IMR-90 (cell line): ENCODE results near the gene DNAJC22.

Experiments used
- BHLHE40 ChIP-seq: fragments of 150-350 bp; IDR thresholded peaks from 2 replicates; pipeline ENCODE4 v1.6.1; 2016; ENCODE audit warnings: mild to moderate bottlenecking, low read depth, low read length
- CEBPB ChIP-seq: IDR thresholded peaks from 2 replicates; pipeline ENCODE4 v1.6.1; 2012; ENCODE audit warnings: low read depth, low read length, improper control_type of control experiment
- CHD1 ChIP-seq: IDR thresholded peaks from 2 replicates; pipeline ENCODE4 v1.6.1; 2012; ENCODE audit warnings: low read depth, low read length, improper control_type of control experiment
- MAZ ChIP-seq: IDR thresholded peaks from 2 replicates; pipeline ENCODE4 v1.6.1; 2012; ENCODE audit warnings: low read depth, mild to moderate bottlenecking, low read length, improper control_type of control experiment, moderate library complexity, borderline replicate concordance
- MXI1 ChIP-seq: IDR thresholded peaks from 2 replicates; pipeline ENCODE4 v1.6.1; 2012; ENCODE audit warnings: low read depth, mild to moderate bottlenecking, low read length, moderate library complexity, borderline replicate concordance
- NFE2L2 ChIP-seq: fragments of 150-350 bp; IDR thresholded peaks from 2 replicates; pipeline ENCODE4 v1.6.1; 2016; ENCODE audit warnings: low read depth, mild to moderate bottlenecking, low read length
- POLR2A ChIP-seq: IDR thresholded peaks from 2 replicates; pipeline ENCODE4 v1.6.1; 2012; ENCODE audit warnings: mild to moderate bottlenecking, low read depth, low read length
- RAD21 ChIP-seq: IDR thresholded peaks from 2 replicates; pipeline ENCODE4 v1.6.1; 2012; ENCODE audit warnings: low read length, improper control_type of control experiment
- RCOR1 ChIP-seq: IDR thresholded peaks from 2 replicates; pipeline ENCODE4 v1.6.1; 2012; ENCODE audit warnings: mild to moderate bottlenecking, low read length, improper control_type of control experiment; ENCODE audit not compliant: insufficient replicate concordance
- RFX5 ChIP-seq: IDR thresholded peaks from 2 replicates; pipeline ENCODE4 v1.8.0; 2012; ENCODE audit warnings: low read depth, mild to moderate bottlenecking, low read length, moderate library complexity
- TF ChIP-seq, protein P1 (sequence below): conservative IDR thresholded peaks from 2 replicates; pipeline ENCODE4 v1.5.1; 2012; ENCODE audit warnings: mild to moderate bottlenecking, low read depth, low read length, improper control_type of control experiment
- TF ChIP-seq, protein P2 (sequence below): fragments of 150-350 bp; IDR thresholded peaks from 2 replicates; pipeline ENCODE4 v1.6.1; 2016; ENCODE audit warnings: low read depth, mild to moderate bottlenecking, low read length, moderate library complexity, borderline replicate concordance
- TF ChIP-seq, protein P3 (sequence below): fragments of 150-350 bp; IDR thresholded peaks from 2 replicates; pipeline ENCODE4 v1.6.1; 2017; ENCODE audit warnings: mild to moderate bottlenecking, antibody characterized with exemption, low read length, low read depth

DNA sequence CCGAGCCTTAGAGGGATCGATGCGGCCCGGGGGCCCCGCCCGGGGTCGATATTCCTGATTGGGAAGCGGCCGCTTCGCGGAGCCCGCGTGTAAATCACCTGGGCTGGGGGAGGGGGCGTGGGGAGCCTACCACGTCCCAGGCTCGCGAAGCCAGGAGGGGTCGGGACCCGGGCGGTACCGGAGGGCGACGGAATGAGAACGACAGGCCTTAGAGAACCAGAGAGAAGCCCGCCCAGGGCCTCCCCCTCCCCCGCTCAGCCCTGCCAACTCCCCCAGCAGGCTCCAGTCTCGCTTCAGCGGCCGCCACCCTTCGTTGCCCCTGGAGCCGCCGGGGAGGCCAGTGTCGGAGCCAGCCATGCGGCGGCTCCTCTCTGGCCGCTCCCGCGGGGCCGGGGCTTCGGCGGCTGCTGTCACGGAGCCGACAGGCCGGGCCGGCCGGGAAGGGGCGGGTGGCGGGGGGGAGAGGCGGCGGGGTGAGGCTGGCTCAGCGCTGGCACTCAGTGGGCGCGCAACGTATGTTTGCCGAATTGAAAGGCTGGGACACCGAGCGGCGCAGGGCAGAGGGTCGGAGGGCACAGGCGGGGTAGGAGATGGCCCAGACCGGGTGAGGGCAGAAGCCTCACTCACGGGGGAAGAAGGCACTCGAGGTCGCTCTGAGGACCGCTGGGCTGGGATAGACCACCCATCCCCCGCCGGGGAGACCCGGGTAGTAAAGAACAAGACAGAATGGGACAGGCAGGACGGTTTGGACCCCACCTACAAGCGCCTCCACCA lies 1.4 kb upstream of the DNAJC22 start:
- TF ChIP-seq, protein P1, sequence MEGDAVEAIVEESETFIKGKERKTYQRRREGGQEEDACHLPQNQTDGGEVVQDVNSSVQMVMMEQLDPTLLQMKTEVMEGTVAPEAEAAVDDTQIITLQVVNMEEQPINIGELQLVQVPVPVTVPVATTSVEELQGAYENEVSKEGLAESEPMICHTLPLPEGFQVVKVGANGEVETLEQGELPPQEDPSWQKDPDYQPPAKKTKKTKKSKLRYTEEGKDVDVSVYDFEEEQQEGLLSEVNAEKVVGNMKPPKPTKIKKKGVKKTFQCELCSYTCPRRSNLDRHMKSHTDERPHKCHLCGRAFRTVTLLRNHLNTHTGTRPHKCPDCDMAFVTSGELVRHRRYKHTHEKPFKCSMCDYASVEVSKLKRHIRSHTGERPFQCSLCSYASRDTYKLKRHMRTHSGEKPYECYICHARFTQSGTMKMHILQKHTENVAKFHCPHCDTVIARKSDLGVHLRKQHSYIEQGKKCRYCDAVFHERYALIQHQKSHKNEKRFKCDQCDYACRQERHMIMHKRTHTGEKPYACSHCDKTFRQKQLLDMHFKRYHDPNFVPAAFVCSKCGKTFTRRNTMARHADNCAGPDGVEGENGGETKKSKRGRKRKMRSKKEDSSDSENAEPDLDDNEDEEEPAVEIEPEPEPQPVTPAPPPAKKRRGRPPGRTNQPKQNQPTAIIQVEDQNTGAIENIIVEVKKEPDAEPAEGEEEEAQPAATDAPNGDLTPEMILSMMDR: no peak
- TF ChIP-seq, protein P2, sequence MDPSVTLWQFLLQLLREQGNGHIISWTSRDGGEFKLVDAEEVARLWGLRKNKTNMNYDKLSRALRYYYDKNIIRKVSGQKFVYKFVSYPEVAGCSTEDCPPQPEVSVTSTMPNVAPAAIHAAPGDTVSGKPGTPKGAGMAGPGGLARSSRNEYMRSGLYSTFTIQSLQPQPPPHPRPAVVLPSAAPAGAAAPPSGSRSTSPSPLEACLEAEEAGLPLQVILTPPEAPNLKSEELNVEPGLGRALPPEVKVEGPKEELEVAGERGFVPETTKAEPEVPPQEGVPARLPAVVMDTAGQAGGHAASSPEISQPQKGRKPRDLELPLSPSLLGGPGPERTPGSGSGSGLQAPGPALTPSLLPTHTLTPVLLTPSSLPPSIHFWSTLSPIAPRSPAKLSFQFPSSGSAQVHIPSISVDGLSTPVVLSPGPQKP: no peak
- TF ChIP-seq POLR2A: no peak
- no peak for TF ChIP-seq BHLHE40
- no peak for TF ChIP-seq RFX5
- no peak for TF ChIP-seq MXI1
- no peak for TF ChIP-seq RCOR1
- no peak for TF ChIP-seq MAZ
- TF ChIP-seq NFE2L2: no peak
- TF ChIP-seq RAD21: no peak
- TF ChIP-seq, protein P3, sequence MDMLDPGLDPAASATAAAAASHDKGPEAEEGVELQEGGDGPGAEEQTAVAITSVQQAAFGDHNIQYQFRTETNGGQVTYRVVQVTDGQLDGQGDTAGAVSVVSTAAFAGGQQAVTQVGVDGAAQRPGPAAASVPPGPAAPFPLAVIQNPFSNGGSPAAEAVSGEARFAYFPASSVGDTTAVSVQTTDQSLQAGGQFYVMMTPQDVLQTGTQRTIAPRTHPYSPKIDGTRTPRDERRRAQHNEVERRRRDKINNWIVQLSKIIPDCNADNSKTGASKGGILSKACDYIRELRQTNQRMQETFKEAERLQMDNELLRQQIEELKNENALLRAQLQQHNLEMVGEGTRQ: no peak
- no peak for TF ChIP-seq CHD1
- TF ChIP-seq CEBPB: no peak
